ENCODE measurements around the gene SDK2.

The SDK2 gene

DNA sequence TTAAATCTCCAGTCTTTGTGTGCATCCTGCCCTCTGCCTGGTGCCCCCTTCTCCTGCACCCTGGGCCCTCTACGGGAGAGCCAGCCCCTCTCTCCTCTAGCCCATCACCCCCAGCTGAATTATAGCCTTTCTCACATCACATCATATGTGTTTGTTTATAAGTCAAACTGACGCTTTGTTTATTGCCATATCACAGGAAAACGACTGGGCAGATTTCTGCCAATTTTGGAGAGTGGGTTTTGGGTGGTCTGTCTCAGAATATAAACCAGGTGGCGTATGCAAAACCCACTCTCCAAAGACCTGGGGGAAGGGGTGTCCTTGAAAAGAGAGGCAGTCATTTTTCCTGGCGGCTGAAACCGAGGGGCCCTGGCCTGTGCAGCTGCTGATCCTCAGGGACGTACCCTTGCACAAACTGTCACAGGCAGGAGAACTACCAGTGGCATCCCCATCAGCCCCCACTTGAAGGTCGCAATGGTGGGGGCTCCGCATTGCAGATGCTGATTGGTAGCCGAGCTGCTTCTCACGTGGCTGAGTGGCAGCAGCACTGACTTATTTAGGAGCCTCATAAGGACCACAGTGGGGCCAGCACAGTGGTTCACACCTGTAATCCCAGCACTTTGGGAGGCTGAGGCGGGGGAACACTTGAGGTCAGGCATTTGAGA lies 297.6 kb downstream of the SDK2 start:
- DNase-seq (ENCODE audit: low read depth) = no peak
- TF ChIP-seq, protein P1, sequence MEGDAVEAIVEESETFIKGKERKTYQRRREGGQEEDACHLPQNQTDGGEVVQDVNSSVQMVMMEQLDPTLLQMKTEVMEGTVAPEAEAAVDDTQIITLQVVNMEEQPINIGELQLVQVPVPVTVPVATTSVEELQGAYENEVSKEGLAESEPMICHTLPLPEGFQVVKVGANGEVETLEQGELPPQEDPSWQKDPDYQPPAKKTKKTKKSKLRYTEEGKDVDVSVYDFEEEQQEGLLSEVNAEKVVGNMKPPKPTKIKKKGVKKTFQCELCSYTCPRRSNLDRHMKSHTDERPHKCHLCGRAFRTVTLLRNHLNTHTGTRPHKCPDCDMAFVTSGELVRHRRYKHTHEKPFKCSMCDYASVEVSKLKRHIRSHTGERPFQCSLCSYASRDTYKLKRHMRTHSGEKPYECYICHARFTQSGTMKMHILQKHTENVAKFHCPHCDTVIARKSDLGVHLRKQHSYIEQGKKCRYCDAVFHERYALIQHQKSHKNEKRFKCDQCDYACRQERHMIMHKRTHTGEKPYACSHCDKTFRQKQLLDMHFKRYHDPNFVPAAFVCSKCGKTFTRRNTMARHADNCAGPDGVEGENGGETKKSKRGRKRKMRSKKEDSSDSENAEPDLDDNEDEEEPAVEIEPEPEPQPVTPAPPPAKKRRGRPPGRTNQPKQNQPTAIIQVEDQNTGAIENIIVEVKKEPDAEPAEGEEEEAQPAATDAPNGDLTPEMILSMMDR (conservative IDR thresholded peaks at IDR 0.05; ENCODE audit: low read depth, low read length) = no peak
- H3K4me3 ChIP-seq (ENCODE audit: low read length) = no peak overlapping the region

DNA sequence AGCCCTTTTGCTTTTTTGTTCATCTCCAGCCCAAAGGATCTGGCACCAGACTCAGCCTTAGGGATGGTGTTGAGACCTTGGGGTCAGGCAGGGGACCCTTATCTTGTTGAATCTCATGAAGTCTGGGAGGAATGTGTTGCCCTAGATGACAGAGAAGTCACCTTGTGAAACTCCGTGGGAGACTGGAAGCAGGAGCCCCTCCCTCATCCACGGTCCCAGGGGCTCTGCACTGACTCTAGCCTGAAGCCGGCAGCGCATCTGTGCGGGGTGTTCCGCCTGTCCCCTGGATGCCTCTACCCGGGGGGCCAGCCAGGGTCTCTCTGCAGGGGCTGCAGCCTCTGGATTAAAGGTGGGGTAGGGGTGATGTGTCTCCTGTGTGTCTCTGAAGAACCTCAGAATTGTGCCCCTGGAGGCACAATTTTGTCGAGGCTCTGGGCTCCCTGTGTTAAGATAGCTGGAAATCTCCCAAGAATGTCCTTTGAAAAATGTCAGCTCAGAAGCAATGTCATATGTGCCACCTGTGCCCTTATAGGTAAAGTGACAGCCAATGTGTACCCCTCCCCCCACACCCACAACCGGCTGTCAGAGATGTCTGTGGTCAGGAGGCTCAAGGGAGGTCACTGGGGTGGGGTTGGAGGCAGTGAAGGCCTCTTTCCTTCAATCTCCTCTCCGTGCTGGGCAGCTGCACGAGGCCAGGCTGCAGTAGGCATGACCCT lies 300.3 kb downstream of the SDK2 start:
- no peak overlapping the region for H3K4me3 ChIP-seq (ENCODE audit: low read length)
- DNase-seq (ENCODE audit: low read depth) = no peak
- TF ChIP-seq, protein P1 (conservative IDR thresholded peaks at IDR 0.05; ENCODE audit: low read depth, low read length) = no peak

DNA sequence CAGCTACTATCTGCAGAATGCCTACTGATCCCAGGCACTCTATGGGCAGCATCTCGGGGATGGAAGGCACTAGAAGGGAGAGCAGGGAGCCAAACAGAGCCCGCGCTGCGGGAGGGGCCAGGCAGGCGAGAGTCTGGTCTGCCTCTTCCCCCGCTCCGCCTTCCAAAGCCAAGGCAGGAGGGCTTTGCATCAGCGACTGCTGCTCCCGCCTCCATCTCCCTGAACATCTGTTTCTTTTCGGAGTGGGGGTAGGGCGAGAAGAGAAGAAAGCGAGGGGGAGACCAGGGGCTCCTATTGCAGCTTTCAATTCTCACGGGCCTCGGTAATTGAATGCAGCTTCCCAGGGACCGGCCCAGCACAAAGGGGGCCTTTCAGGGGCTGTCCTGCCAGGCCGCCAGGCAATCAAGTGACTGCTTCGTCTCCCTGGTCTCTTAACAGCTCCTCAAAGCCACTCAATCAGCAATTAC lies 301.0 kb downstream of the SDK2 start:
- no peak overlapping the region for H3K4me3 ChIP-seq (ENCODE audit: low read length)

DNA sequence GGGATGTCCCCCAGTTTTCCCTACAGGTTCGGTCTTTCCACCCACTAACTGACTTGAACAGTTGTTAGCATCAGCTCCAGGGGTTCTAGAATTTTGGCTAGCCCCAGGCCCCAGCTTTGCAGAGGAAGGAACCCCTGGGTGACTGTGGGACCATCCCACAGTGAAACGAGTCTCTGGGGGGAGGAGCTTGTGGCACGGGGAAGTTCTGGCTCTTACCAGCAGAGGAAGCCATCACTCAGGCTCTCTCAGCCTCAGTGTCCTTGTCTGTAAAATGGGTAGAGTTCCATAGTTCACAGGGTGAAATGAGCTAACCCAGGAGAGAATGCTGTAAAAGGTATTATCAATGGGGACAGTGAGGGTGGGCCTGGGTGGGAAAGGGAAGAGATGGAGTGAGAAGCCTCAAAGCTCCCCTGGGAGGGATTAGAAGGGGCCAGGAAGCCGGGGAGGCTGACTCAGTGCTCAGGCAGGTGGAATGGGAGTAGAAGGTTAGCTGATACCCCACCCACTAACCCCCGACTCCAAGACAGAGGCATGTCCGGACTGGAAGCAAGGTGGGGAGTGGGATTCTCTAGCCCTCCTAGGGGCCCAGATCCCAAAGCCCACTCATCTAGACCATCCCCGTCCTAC lies 301.6 kb downstream of the SDK2 start:
- H3K4me3 ChIP-seq (ENCODE audit: low read length) = no peak overlapping the region
- peak; percentile 61 for DNase-seq (ENCODE audit: low read depth)

More for the DNA sequence above, 301.0 kb downstream of the SDK2 start:
- DNase-seq (ENCODE audit: low read depth) = no peak
- TF ChIP-seq, protein P1 (conservative IDR thresholded peaks at IDR 0.05; ENCODE audit: low read depth, low read length) = no peak

DNA sequence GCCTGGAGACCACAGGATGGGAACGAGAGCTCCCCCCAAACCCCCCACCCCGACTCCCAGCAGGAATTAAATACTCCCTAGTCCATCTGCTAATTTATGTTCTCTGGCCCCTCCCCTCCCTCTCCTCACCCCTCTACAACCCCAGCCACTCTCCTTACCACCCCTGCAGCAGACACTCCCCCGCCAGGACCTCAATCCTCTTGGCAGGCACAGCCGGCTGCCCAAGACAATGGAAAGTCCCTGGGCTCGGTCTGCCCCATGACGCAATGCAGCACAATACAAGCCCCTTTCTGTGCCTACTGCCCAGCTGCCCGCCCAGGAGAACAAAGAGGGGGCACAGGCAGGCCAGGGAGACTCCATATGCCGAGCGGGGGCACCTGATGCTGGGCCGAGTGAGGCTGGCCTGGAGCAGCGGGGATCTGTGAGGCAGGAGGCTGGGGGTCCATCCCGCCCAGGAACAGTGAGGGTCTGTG lies 302.2 kb downstream of the SDK2 start:
- TF ChIP-seq, protein P1 (conservative IDR thresholded peaks at IDR 0.05; ENCODE audit: low read depth, low read length) = no peak
- DNase-seq (ENCODE audit: low read depth) = peak; percentile 96
- no peak overlapping the region for H3K4me3 ChIP-seq (ENCODE audit: low read length)

More for the DNA sequence above, 301.6 kb downstream of the SDK2 start:
- TF ChIP-seq, protein P1 (conservative IDR thresholded peaks at IDR 0.05; ENCODE audit: low read depth, low read length) = peak; percentile 21

DNA sequence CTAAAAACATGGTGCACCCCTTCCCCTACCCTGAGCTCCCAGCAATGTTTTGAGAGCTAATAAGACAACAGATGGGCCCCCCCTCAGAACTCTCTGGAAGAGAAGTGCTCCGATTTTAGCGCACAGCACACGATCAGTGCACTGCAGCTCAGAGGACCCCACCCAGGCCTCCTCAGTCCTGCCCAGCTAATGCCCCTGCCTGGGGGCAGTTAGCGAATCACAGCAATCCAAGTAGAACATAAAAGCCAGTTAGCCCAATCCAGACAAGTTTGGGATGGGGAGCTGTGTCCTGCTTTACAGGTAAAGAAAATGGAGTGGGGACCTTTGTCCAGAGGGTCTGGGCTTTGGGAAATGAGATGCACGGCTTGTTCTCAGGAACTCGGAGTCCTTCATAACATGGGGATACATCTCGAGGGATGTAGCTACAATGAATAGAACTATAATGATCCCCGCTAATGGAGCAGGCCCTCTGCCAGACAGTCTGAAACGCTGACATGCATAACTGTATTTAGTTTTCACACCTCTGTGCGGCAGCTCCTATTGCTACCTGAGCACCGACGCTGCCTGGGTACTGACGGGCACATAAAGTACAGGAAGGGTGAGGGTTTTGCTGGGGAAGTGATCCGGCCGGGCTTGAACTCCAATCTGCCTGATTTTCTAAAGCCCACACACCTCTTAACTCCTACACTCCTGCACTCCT lies 302.7 kb downstream of the SDK2 start:
- no peak overlapping the region for H3K4me3 ChIP-seq (ENCODE audit: low read length)
- TF ChIP-seq, protein P1 (conservative IDR thresholded peaks at IDR 0.05; ENCODE audit: low read depth, low read length) = no peak
- no peak for DNase-seq (ENCODE audit: low read depth)
